Measurements from ENCODE around the gene MRC2.

- no peak for TF ChIP-seq KDM5A (IDR thresholded peaks at IDR 0.05)
- no peak for TF ChIP-seq POLR2A (IDR thresholded peaks at IDR 0.05; ENCODE audit: low read length)
- TF ChIP-seq CTCF (IDR thresholded peaks at IDR 0.05) = no peak
- TF ChIP-seq EP300 (IDR thresholded peaks at IDR 0.05) = no peak
- TF ChIP-seq USF2 (IDR thresholded peaks at IDR 0.05) = no peak
- TF ChIP-seq EHMT2 (IDR thresholded peaks at IDR 0.05; ENCODE audit: low read depth) = no peak
- TF ChIP-seq CEBPB (IDR thresholded peaks at IDR 0.05) = no peak
- no peak for TF ChIP-seq MAX (IDR thresholded peaks at IDR 0.05)
- TF ChIP-seq HMGXB4 (CRISPR knock-in tag; IDR thresholded peaks at IDR 0.05; ENCODE audit: borderline replicate concordance) = no peak
These were observed 48.9 kb downstream of the MRC2 start for GRCh38 chr17:62676231-62676943.

Data from A549 (cell line).